Right atrium auricular region (tissue), 2 donors: Measurements from ENCODE around the gene CHODL. TPM values are rescaled to one million over a fixed set of nuclear protein-coding genes. Genes with fewer than 3 reads are reported as not detected.

ENCODE experiments used
- DNase-seq: peaks from one replicate; pipeline ENCODE4 v3.0.0-alpha.2; 2019; ENCODE audit warnings: low spot score
- H3K27ac ChIP-seq, 2 donors: fragments of 200-600 bp; sonication (generic); 1 replicate in 1 of 2; 2 replicates in 1 of 2; pipeline ENCODE4 v1.5.1; 2016 to 2019
- H3K27me3 ChIP-seq, 2 donors: fragments of 200-600 bp; sonication (generic); one replicate each; pipeline versions ENCODE4 v1.5.1 to v1.6.0; 2017 to 2019
- H3K36me3 ChIP-seq: fragments of 200-600 bp; sonication (generic); one replicate; pipeline ENCODE4 v1.5.1; 2016
- H3K4me1 ChIP-seq, 2 donors: fragments of 200-600 bp; sonication (generic); one replicate each; pipeline versions ENCODE4 v1.5.1 to v1.6.0; 2017 to 2019
- H3K4me3 ChIP-seq, 2 donors: fragments of 200-600 bp; sonication (generic); 1 replicate in 1 of 2; 2 replicates in 1 of 2; pipeline ENCODE4 v1.5.1; 2017 to 2019; ENCODE audit warnings: mild to moderate bottlenecking in 1 of 2, moderate library complexity in 1 of 2
- H3K9me3 ChIP-seq, 2 donors: fragments of 200-600 bp; sonication (generic); one replicate each; pipeline ENCODE4 v1.5.1; 2019
- total RNA-seq, 2 donors: library from RNA; depleted of rRNA; stranded (reverse); fragments of >200 nt; gene quantifications; one replicate each; pipeline ENCODE4 v1.1.0, GENCODE V29; 2016
- TF ChIP-seq, protein P1 (sequence below), 2 donors: fragments of 200-600 bp; sonication (generic); IDR thresholded peaks; one replicate each; pipeline ENCODE4 v1.5.1; 2019; ENCODE audit warnings: antibody characterized with exemption in 2 of 2

CHODL gene
- total RNA-seq, 2 donors from 2014 or later, result 1.2 TPM

GRCh38 chr21:18268906-18269305 is 24.3 kb downstream of the CHODL start:
- no peak for DNase-seq
- Histone ChIP-seq H3K27ac (no peak overlapping the region), H3K4me1 (no peaks in the 10 kb centered on the region), H3K4me3 (no peak overlapping the region), H3K27me3 (no peaks in the 10 kb centered on the region), H3K36me3 (no peaks in the 10 kb centered on the region), H3K9me3 (no peaks in the 10 kb centered on the region)
- TF ChIP-seq, protein P1, sequence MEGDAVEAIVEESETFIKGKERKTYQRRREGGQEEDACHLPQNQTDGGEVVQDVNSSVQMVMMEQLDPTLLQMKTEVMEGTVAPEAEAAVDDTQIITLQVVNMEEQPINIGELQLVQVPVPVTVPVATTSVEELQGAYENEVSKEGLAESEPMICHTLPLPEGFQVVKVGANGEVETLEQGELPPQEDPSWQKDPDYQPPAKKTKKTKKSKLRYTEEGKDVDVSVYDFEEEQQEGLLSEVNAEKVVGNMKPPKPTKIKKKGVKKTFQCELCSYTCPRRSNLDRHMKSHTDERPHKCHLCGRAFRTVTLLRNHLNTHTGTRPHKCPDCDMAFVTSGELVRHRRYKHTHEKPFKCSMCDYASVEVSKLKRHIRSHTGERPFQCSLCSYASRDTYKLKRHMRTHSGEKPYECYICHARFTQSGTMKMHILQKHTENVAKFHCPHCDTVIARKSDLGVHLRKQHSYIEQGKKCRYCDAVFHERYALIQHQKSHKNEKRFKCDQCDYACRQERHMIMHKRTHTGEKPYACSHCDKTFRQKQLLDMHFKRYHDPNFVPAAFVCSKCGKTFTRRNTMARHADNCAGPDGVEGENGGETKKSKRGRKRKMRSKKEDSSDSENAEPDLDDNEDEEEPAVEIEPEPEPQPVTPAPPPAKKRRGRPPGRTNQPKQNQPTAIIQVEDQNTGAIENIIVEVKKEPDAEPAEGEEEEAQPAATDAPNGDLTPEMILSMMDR (IDR thresholded peaks at IDR 0.05), result no peak

- H3K27ac ChIP-seq, result no peak overlapping the region
- TF ChIP-seq, protein P1 (IDR thresholded peaks at IDR 0.05), result no peak
- H3K4me1 ChIP-seq, result no peaks in the 10 kb centered on the region
- DNase-seq, result no peak
- H3K9me3 ChIP-seq, result no peaks in the 10 kb centered on the region
- H3K4me3 ChIP-seq, result no peak overlapping the region
- no peaks in the 10 kb centered on the region for H3K36me3 ChIP-seq
- no peaks in the 10 kb centered on the region for H3K27me3 ChIP-seq
Observed at GRCh38 chr21:18269856-18270255, 25.2 kb downstream of the CHODL start.

DNA sequence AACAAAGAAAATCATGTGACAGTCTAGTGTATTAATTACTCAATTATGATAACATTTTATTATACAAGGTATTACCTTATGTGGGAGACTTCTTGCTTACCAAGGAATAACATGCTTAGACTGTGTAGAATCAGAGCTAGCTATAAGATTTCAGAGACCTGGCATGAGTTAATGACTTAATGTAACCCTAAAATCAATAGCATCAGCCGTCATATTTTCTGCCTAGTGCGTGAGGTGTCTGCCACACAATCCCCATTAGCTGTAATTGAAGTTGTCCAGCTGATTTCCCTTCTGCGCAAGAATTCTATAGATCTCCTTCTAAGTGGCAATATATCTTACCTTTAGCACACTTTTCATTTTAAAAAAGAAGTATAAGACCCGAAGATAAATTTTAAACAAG is 28.8 kb downstream of the CHODL start:
- Histone ChIP-seq H3K36me3 (no peaks in the 10 kb centered on the region), H3K9me3 (no peaks in the 10 kb centered on the region), H3K27ac (no peak overlapping the region), H3K4me1 (no peaks in the 10 kb centered on the region), H3K4me3 (no peak overlapping the region), H3K27me3 (no peaks in the 10 kb centered on the region)
- TF ChIP-seq, protein P1 (IDR thresholded peaks at IDR 0.05), result no peak
- DNase-seq, result no peak

DNA sequence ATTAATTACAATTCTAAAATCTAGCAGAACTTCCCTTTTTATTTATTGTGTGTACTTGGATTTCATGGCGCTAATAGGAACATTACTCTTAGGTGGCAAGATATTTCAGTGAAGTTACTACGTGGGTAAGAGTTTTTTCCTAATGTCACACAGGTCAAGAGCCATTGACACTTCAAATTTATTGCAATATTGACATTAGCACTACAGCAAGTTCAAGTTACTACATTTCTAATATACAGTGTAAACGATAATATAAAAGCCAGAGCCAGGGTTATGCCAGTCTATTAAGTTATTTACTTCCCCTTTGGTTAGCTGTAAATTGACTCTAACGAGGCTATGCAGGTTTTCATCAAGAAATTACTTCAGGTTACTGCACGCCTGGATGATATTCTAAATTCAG is 29.7 kb downstream of the CHODL start:
- TF ChIP-seq, protein P1 (IDR thresholded peaks at IDR 0.05), result no peak
- no peaks in the 10 kb centered on the region for H3K4me1 ChIP-seq

GRCh38 chr21:18275781-18276180 is 31.1 kb downstream of the CHODL start:
- no peaks in the 10 kb centered on the region for H3K4me1 ChIP-seq
- no peaks in the 10 kb centered on the region for H3K9me3 ChIP-seq
- H3K36me3 ChIP-seq, result no peaks in the 10 kb centered on the region
- no peak overlapping the region for H3K4me3 ChIP-seq
- TF ChIP-seq, protein P1 (IDR thresholded peaks at IDR 0.05), result no peak
- no peak for DNase-seq
- H3K27me3 ChIP-seq, result peaks cover 0 to 4% of the 10 kb centered on the region in 2 donors
- no peak overlapping the region for H3K27ac ChIP-seq

More for the DNA sequence above, 29.7 kb downstream of the CHODL start:
- H3K27ac ChIP-seq, result no peak overlapping the region
- no peaks in the 10 kb centered on the region for H3K9me3 ChIP-seq
- H3K4me3 ChIP-seq, result no peak overlapping the region
- no peaks in the 10 kb centered on the region for H3K27me3 ChIP-seq
- no peak for DNase-seq
- H3K36me3 ChIP-seq, result no peaks in the 10 kb centered on the region

DNA sequence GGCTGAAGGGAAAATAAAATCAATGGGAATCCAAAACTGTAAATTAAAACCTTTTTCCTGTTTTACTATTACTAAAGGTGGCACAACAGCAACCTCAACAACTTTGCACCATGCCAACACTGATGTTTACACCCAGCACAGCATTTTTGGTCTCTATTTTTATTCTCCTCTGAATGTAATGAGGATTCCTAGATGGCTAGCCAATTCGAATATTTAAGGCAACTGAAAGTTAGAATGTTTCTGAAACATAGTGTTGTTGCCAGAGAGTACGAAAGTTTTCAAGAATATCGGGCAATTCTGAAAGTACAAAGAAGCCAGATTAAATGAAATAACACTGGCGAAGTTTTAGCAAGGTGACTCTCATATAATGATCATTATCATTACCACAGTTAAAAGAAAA is 40.7 kb downstream of the CHODL start:
- no peaks in the 10 kb centered on the region for H3K9me3 ChIP-seq
- no peak overlapping the region for H3K4me3 ChIP-seq
- TF ChIP-seq, protein P1 (IDR thresholded peaks at IDR 0.05), result no peak

More for the DNA sequence above, 40.7 kb downstream of the CHODL start:
- no peak overlapping the region for H3K27ac ChIP-seq
- H3K36me3 ChIP-seq, result no peaks in the 10 kb centered on the region
- no peaks in the 10 kb centered on the region for H3K4me1 ChIP-seq
- no peak for DNase-seq
- H3K27me3 ChIP-seq, result no peaks in the 10 kb centered on the region
